Nephron (organoid): Measurements from ENCODE around the gene YBEY.
"Not testable (repeated sequence)": the region's sequence is repeated elsewhere in the genome, so short reads cannot be mapped to it uniquely, and the experiment has no call there.

Experiments
- H3K27ac Mint-ChIP-seq, 3 experiments: 2 replicates each; pipeline ENCODE4 v1.8.0; 2020; ENCODE audit warnings: mixed read lengths in 3 of 3, mild to moderate bottlenecking in 2 of 3, moderate library complexity in 1 of 3
- H3K27me3 Mint-ChIP-seq: 2 replicates; pipeline ENCODE4 v1.8.0; 2021; ENCODE audit warnings: low read depth, mild to moderate bottlenecking, moderate library complexity, mixed read lengths
- H3K36me3 Mint-ChIP-seq: 2 replicates; pipeline ENCODE4 v1.8.0; 2020; ENCODE audit warnings: low read depth, mixed read lengths
- H3K4me1 Mint-ChIP-seq: 2 replicates; pipeline ENCODE4 v1.8.0; 2020; ENCODE audit warnings: mixed read lengths
- H3K4me3 Mint-ChIP-seq, 3 experiments: 2 replicates each; pipeline ENCODE4 v1.8.0; 2020; ENCODE audit warnings: mild to moderate bottlenecking in 3 of 3, mixed read lengths in 3 of 3, moderate library complexity in 2 of 3
- H3K9me3 Mint-ChIP-seq: 2 replicates; pipeline ENCODE4 v1.8.0; 2020; ENCODE audit warnings: mixed read lengths
- TF ChIP-seq, protein P1 (sequence below), 3 experiments: fragments of 200-600 bp; sonication (generic); IDR thresholded peaks; one replicate each; pipeline ENCODE4 v1.5.0; 2021; ENCODE audit warnings: antibody characterized with exemption in 3 of 3; ENCODE audit not compliant: unreplicated experiment in 3 of 3

YBEY gene

GRCh38 chr21:46301759-46302158, 15.6 kb downstream of the YBEY start:
- H3K36me3 Mint-ChIP-seq, result peaks cover 39% of the 10 kb centered on the region
- H3K4me3 Mint-ChIP-seq, result no peak overlapping the region

GRCh38 chr21:46304437-46304836, 18.3 kb downstream of the YBEY start:
- Mint-ChIP-seq H3K36me3 (peaks cover 49% of the 10 kb centered on the region), H3K4me1 (no peaks in the 10 kb centered on the region), H3K27me3 (no peaks in the 10 kb centered on the region), H3K4me3 (no peak overlapping the region), H3K9me3 (no peaks in the 10 kb centered on the region), H3K27ac (no peak overlapping the region)
- TF ChIP-seq, protein P1, sequence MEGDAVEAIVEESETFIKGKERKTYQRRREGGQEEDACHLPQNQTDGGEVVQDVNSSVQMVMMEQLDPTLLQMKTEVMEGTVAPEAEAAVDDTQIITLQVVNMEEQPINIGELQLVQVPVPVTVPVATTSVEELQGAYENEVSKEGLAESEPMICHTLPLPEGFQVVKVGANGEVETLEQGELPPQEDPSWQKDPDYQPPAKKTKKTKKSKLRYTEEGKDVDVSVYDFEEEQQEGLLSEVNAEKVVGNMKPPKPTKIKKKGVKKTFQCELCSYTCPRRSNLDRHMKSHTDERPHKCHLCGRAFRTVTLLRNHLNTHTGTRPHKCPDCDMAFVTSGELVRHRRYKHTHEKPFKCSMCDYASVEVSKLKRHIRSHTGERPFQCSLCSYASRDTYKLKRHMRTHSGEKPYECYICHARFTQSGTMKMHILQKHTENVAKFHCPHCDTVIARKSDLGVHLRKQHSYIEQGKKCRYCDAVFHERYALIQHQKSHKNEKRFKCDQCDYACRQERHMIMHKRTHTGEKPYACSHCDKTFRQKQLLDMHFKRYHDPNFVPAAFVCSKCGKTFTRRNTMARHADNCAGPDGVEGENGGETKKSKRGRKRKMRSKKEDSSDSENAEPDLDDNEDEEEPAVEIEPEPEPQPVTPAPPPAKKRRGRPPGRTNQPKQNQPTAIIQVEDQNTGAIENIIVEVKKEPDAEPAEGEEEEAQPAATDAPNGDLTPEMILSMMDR (IDR thresholded peaks at IDR 0.05; ENCODE audit: unreplicated experiment in 3 of 3), result no peak

More at GRCh38 chr21:46301759-46302158, 15.6 kb downstream of the YBEY start:
- H3K27ac Mint-ChIP-seq, result no peak overlapping the region
- no peaks in the 10 kb centered on the region for H3K27me3 Mint-ChIP-seq
- no peaks in the 10 kb centered on the region for H3K9me3 Mint-ChIP-seq
- TF ChIP-seq, protein P1 (IDR thresholded peaks at IDR 0.05; ENCODE audit: unreplicated experiment in 3 of 3), result no peak
- H3K4me1 Mint-ChIP-seq, result no peaks in the 10 kb centered on the region

DNA sequence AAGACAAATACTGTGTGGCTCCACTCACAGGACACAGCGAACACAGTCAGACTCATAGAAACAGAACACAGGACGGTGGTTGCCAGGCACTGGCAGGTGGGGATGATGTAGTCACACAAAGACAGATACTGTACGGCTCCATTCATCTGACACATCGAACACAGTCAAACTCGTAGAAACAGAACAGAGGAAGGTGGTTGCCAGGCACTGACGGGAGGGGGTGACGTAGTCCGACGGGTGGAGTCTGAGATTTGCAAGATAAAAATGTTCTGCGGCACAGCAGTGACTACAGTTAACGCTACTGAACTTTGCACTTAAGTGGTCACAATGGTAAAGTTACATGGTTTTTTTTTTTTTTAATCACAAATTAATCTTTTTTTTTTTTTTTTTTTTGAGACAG, 18.8 kb downstream of the YBEY start:
- TF ChIP-seq, protein P1 (IDR thresholded peaks at IDR 0.05; ENCODE audit: unreplicated experiment in 3 of 3), result no peak
- Mint-ChIP-seq H3K27ac (no peak overlapping the region), H3K4me3 (no peak overlapping the region), H3K36me3 (peaks cover 43% of the 10 kb centered on the region), H3K27me3 (no peaks in the 10 kb centered on the region), H3K4me1 (no peaks in the 10 kb centered on the region), H3K9me3 (no peaks in the 10 kb centered on the region)

DNA sequence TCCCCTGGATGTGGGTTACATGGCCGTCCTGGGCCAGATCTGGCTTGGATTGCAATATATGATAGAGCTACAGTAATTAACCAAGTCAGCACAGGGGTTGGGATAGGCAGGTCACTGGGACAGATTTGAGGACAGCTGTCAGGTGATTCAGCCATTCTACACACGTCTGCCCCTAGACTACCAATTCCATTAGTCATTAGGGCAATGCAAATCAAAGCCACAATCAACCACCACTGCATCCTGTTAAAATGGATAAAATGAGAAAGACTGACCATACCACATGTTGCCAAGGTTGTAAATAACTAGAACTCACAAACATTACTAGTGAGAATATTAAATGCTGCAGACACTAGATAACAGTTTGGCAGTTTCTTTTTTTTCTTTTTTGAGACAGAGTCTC, 21.5 kb downstream of the YBEY start:
- H3K4me3 Mint-ChIP-seq, result no peak overlapping the region
- peaks cover 39% of the 10 kb centered on the region for H3K36me3 Mint-ChIP-seq
- no peak overlapping the region for H3K27ac Mint-ChIP-seq
- TF ChIP-seq, protein P1 (IDR thresholded peaks at IDR 0.05; ENCODE audit: unreplicated experiment in 3 of 3), result no peak
- H3K4me1 Mint-ChIP-seq, result no peaks in the 10 kb centered on the region
- H3K9me3 Mint-ChIP-seq, result no peaks in the 10 kb centered on the region
- no peaks in the 10 kb centered on the region for H3K27me3 Mint-ChIP-seq

DNA sequence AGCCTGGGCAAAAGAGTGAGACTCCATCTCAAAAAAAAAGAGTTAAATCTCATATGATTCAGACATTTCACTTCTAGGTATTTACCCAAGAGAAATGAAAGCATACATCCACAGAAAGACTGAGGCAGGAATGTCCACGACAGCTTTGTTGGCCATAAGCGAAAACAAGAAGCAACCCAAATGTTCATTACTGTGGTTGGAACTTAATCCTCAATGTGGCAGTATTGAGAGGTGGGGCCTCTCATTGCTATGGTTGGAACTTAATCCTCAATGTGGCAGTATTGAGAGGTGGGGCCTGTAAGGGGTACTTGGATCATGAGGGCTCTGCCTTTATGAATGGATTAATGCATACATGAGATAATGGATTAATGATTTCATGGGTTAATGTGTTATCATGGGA, 22.3 kb downstream of the YBEY start:
- TF ChIP-seq, protein P1 (IDR thresholded peaks at IDR 0.05; ENCODE audit: unreplicated experiment in 3 of 3), result no peak
- no peaks in the 10 kb centered on the region for H3K27me3 Mint-ChIP-seq
- H3K9me3 Mint-ChIP-seq, result no peaks in the 10 kb centered on the region
- no peak overlapping the region for H3K4me3 Mint-ChIP-seq
- no peaks in the 10 kb centered on the region for H3K4me1 Mint-ChIP-seq
- H3K27ac Mint-ChIP-seq, result no peak overlapping the region
- peaks cover 40% of the 10 kb centered on the region for H3K36me3 Mint-ChIP-seq

DNA sequence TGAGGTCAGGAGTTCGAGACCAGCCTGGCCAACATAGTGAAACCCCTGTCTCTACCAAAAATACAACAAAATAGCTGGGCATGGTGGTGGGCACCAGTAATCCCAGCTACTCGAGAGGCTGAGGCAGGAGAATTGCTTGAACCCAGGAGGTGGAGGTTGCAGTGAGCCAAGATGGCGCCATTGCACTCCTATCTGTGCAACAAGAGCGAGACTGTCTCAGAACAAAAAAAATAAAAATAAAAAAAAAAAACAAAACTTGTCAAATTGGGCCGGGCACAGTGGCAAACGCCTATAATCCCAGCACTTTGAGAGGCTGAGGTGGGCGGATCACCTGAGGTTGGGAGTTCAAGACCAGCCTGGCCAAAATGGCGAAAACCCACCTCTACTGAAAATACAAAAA, 24.1 kb downstream of the YBEY start:
- H3K36me3 Mint-ChIP-seq, result peaks cover 35% of the 10 kb centered on the region
- not testable (repeated sequence) for H3K27ac Mint-ChIP-seq, H3K4me1 Mint-ChIP-seq, H3K4me3 Mint-ChIP-seq, H3K27me3 Mint-ChIP-seq, H3K9me3 Mint-ChIP-seq
